SK-N-SH treated with all-trans-retinoic acid at 6 μM for 48 hours (cell line): Measurements from ENCODE around the gene TNPO2.

Source experiments
- CREB5 ChIP-seq: fragments of 250-450 bp; sonication (Bioruptor Pico); IDR thresholded peaks from 2 replicates; pipeline ENCODE4 v1.5.1; 2020; ENCODE audit warnings: low read depth, mild to moderate bottlenecking, moderate library complexity
- GLIS3 ChIP-seq: fragments of 250-450 bp; sonication (Bioruptor Pico); IDR thresholded peaks from 2 replicates; pipeline ENCODE4 v1.5.0; 2020; ENCODE audit warnings: mild to moderate bottlenecking, moderate library complexity
- OSR1 ChIP-seq: fragments of 250-450 bp; sonication (Bioruptor Pico); IDR thresholded peaks from 2 replicates; pipeline ENCODE4 v1.8.0; 2022; ENCODE audit warnings: moderate library complexity, mild to moderate bottlenecking, inconsistent platforms
- PATZ1 ChIP-seq: fragments of 250-450 bp; sonication (Bioruptor Pico); IDR thresholded peaks from 2 replicates; pipeline ENCODE4 v1.8.0; 2020; ENCODE audit warnings: mild to moderate bottlenecking, moderate library complexity, borderline replicate concordance
- RARB ChIP-seq: fragments of 250-450 bp; sonication (Bioruptor Pico); IDR thresholded peaks from 2 replicates; pipeline ENCODE4 v1.8.0; 2021; ENCODE audit warnings: mild to moderate bottlenecking, moderate library complexity
- ZC3H10 ChIP-seq: fragments of 250-450 bp; sonication (Bioruptor Pico); IDR thresholded peaks from 2 replicates; pipeline ENCODE4 v1.5.1; 2021; ENCODE audit warnings: mild to moderate bottlenecking, moderate library complexity
- ZFP3 ChIP-seq: fragments of 250-450 bp; sonication (Bioruptor Pico); IDR thresholded peaks from 2 replicates; pipeline ENCODE4 v1.5.0; 2020; ENCODE audit warnings: mild to moderate bottlenecking, moderate library complexity
- ZNF70 ChIP-seq: fragments of 450-650 bp; formaldehyde crosslinking; IDR thresholded peaks from 2 replicates; pipeline ENCODE4 v1.5.0; 2020; ENCODE audit warnings: mild to moderate bottlenecking, moderate library complexity
- ZNF8 ChIP-seq: fragments of 450-650 bp; formaldehyde crosslinking; IDR thresholded peaks from 2 replicates; pipeline ENCODE4 v1.5.0; 2020; ENCODE audit warnings: mild to moderate bottlenecking, moderate library complexity

GRCh38 chr19:12723641-12724426, at the start of gene TNPO2:
- TF ChIP-seq CREB5 (CRISPR knock-in tag), result no peak
- TF ChIP-seq RARB (CRISPR knock-in tag), result no peak
- no peak for TF ChIP-seq ZNF8 (CRISPR knock-in tag)
- TF ChIP-seq OSR1 (CRISPR knock-in tag), result no peak
- TF ChIP-seq ZFP3 (CRISPR knock-in tag), result no peak
- no peak for TF ChIP-seq GLIS3
- no peak for TF ChIP-seq PATZ1 (CRISPR knock-in tag)
- no peak for TF ChIP-seq ZNF70
- no peak for TF ChIP-seq ZC3H10 (CRISPR knock-in tag)
